ENCODE results near the gene MAST4.

MAST4 gene

GRCh38 chr5:66848749-66849641 is 252.8 kb downstream of the MAST4 start:
- DNase-seq (ENCODE audit: low spot score) = no peak

- DNase-seq (ENCODE audit: low spot score) = no peak
Measured at GRCh38 chr5:66849803-66850202, 253.6 kb downstream of the MAST4 start.

- DNase-seq (ENCODE audit: low spot score) = no peak
Measured at GRCh38 chr5:66850354-66851075, 254.3 kb downstream of the MAST4 start.

GRCh38 chr5:66851306-66851705 is 255.1 kb downstream of the MAST4 start:
- DNase-seq (ENCODE audit: low spot score) = no peak

- DNase-seq (ENCODE audit: low spot score) = no peak
Measured at GRCh38 chr5:66854416-66854815, 258.2 kb downstream of the MAST4 start.

- no peak for DNase-seq (ENCODE audit: low spot score)
Measured at GRCh38 chr5:66856041-66856805, 260.0 kb downstream of the MAST4 start.

- no peak for DNase-seq (ENCODE audit: low spot score)
Measured at GRCh38 chr5:66859526-66859925, 263.3 kb downstream of the MAST4 start.

- DNase-seq (ENCODE audit: low spot score) = no peak
Measured at GRCh38 chr5:66860199-66860975, 264.2 kb downstream of the MAST4 start.

- DNase-seq (ENCODE audit: low spot score) = no peak
Measured at GRCh38 chr5:66861402-66861801, 265.2 kb downstream of the MAST4 start.

GRCh38 chr5:66862020-66862419 is 265.8 kb downstream of the MAST4 start:
- DNase-seq (ENCODE audit: low spot score) = no peak

GRCh38 chr5:66863243-66864170 is 267.3 kb downstream of the MAST4 start:
- DNase-seq (ENCODE audit: low spot score) = no peak

GRCh38 chr5:66864240-66864884 is 268.2 kb downstream of the MAST4 start:
- no peak for DNase-seq (ENCODE audit: low spot score)

- DNase-seq (ENCODE audit: low spot score) = no peak
Measured at GRCh38 chr5:66867618-66868322, 271.6 kb downstream of the MAST4 start.

- DNase-seq (ENCODE audit: low spot score) = no peak
Measured at GRCh38 chr5:66869347-66869746, 273.2 kb downstream of the MAST4 start.

- no peak for DNase-seq (ENCODE audit: low spot score)
Measured at GRCh38 chr5:66870708-66871107, 274.5 kb downstream of the MAST4 start.

- no peak for DNase-seq (ENCODE audit: low spot score)
Measured at GRCh38 chr5:66871651-66872050, 275.5 kb downstream of the MAST4 start.

GRCh38 chr5:66872736-66873331 is 276.6 kb downstream of the MAST4 start:
- no peak for DNase-seq (ENCODE audit: low spot score)

GRCh38 chr5:66874004-66874403 is 277.8 kb downstream of the MAST4 start:
- no peak for DNase-seq (ENCODE audit: low spot score)

GRCh38 chr5:66875315-66875714 is 279.1 kb downstream of the MAST4 start:
- no peak for DNase-seq (ENCODE audit: low spot score)
